ENCODE results near the gene NOP14.
"Not testable (repeated sequence)": the region's sequence is repeated elsewhere in the genome, so short reads cannot be mapped to it uniquely, and the experiment has no call there.

Gene NOP14

DNA sequence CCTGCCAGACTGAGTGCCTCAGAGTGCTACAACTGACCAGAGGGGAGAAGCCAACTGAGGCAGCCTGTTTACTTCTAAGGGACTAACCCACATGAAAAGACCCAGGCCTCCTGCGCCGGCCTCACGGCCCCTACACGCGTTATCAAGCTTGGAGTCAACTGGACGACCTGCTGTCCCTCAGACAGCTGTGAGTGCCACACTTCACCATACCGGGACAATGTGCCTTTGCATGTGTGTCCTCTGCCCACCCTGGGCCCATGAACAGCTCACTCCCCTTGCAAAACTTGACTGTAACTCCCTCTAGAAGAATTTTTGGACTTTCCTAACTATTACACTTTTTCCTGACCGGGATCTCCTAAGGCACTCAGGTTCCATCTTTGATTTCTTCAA, 1.8 kb downstream of the NOP14 start:
- DNase-seq: no peak

DNA sequence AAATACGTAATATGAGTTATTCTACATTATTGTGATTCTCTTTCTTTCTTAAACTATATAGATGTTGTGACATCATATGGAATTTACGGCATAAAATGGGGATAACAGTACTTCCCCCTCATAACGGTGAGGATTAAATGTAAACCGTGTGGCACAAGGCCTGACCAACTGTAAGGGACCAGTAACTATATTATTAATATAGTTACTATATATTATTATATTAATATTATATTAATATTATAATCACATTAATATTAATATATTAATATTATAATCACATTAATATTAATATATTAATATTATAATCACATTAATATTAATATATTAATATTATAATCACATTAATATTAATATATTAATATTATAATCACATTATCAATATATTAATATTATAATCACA, 2.8 kb downstream of the NOP14 start:
- DNase-seq: not testable (repeated sequence)

DNA sequence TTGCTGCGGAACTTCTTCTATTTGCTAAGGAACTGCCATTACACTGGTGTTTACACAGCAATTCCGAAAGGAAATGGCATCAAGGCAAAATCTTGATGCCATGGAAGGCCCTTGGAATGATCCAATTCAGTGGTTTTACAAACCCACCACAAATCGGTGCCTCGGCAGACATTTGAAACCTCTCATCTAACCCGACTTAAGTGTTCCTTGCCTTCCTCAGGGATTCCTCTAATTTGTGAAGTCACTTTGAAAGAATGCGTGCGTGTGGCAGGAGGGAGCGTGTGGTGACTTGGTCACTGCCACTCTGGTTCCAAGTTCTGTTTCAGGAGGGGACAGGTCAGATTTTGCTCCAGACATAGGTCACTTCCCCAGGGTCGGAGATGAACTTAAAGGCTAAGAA, 4.8 kb downstream of the NOP14 start:
- no peak for DNase-seq

DNA sequence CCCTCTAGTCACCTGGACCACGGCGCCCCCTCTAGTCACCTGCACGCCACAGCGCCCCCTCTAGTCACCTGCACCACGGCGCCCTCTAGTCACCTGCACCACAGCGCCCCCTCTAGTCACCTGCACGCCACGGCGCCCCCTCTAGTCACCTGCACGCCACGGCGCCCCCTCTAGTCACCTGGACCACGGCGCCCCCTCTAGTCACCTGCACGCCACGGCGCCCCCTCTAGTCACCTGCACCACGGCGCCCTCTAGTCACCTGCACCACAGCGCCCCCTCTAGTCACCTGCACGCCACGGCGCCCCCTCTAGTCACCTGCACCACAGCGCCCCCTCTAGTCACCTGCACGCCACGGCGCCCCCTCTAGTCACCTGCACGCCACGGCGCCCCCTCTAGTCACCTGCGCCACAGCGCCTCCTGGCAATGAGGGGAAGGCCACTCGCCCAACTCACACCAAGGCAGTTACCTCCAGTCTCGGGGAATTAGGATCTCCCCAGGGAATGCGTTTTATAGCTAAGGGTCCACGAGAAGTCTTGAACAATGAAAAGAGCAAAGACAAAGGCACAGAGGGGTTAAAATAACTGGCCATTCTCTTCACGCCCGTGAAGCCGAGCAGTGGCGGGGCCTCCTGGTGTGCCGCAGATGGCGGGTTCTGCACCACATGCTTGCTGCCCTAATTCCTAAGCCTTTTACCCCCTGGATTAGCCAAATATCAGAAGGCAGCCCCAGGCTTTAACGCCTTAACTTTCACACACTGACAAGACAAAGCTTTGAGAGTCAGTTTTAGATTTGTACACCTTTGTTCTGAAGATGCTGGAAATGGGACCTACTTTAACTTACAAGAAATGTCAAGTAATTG, 7.8 kb downstream of the NOP14 start:
- not testable (repeated sequence) for DNase-seq

DNA sequence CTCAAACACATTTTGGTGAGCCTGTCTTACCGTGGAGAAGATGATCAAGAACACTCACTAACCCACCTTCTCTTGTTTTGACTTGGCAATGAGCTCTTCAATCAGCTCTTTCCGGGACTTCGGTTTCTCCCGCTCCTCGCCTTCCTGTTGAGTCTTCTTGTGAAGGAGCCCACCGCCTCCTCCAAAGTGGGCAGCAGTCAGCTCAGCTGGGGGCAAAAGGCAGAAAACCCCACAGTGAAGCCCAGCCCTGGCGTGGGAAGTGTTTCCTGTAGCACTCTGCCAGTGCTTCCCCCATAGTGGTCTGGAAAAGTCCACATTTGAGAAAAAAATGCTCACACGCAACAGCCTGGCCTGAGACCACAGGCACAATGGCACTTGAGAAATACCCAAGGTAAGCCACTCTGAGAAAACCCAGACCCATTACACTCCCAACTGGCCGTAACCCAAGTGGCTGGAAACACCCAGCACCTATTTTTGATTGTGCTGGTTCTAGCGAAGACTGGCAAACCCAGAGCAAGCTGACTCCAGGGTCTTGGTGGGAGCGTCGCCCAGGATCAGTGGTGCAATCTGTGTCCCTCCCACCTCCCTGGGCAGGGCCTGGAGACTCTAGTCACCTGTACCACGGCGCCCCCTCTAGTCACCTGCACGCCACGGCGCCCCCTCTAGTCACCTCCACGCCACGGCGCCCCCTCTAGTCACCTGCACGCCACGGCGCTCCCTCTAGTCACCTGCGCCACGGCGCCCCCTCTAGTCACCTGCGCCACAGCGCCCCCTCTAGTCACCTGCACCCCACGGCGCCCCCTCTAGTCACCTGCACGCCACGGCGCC, 8.6 kb downstream of the NOP14 start:
- no peak for DNase-seq

DNA sequence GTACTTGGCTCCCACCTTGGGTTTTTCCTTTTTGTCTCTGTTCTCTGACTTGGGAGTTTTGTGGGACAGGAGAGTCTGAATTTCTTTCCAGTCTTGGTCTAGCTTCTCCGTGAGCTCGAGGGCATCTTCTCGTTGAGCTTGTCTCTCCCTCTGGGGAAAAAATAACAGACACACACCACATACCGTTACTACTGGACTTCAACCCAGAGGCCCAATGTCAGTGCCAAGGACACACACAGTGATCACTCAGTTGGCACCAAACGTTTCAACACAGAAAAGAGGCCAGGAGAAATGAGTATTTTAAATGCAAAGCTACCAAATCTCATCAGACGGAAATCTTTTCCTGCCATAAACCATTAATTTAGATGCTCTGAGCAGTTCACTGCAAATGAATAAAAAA, 9.7 kb downstream of the NOP14 start:
- no peak for DNase-seq

DNA sequence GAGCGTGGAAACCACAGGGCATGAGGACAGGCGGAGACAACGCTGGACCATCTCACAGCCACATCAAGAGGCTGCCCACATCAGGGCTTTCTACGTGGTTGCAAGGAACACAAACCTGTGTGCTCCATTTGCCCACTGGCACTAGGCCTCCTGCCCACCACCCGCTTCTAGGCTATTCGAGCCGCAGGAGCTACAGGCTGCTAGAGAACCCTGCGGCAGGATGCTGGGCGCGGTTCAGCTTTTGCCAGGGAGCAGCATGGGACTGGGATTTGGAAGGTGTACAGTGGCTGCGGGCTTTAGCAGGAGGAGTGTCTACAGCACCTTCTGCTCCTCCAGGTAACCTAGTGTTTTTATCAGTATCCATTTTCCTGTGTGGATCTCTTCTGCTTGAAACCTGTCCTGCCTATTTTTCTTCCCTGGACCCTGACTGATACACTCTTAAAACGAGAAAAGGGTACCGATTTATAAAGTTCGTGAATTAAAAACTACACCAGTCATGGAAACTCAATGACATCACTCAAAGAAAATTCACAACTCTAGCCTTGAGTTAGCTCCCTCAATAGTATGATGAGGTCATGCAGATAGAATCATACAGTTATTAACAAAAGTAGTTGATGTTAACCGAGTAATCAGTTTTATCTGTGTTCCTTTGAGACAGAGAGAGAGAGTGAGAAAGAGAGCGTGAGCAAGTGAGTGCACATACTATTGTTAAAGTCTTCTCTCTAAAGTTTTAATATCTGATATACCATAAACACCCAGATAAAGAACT, 12.8 kb downstream of the NOP14 start:
- DNase-seq: no peak

DNA sequence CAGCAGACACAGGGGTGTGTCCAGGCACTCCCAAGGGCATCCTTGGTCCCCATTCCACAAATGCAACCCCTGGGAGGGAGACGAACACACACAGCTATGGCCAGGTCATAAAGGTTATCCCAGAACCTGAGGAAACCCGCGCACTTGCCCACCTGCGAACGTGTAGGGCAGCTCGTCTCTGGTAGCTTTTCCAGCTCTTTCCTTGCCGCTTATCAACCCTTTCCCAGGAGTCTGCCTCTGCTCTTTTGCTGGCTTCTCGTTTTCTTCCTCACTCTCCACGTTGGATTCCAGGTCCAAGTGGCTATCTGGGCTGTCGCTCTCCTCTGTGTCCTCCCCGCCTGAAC, 13.5 kb downstream of the NOP14 start:
- DNase-seq: no peak

DNA sequence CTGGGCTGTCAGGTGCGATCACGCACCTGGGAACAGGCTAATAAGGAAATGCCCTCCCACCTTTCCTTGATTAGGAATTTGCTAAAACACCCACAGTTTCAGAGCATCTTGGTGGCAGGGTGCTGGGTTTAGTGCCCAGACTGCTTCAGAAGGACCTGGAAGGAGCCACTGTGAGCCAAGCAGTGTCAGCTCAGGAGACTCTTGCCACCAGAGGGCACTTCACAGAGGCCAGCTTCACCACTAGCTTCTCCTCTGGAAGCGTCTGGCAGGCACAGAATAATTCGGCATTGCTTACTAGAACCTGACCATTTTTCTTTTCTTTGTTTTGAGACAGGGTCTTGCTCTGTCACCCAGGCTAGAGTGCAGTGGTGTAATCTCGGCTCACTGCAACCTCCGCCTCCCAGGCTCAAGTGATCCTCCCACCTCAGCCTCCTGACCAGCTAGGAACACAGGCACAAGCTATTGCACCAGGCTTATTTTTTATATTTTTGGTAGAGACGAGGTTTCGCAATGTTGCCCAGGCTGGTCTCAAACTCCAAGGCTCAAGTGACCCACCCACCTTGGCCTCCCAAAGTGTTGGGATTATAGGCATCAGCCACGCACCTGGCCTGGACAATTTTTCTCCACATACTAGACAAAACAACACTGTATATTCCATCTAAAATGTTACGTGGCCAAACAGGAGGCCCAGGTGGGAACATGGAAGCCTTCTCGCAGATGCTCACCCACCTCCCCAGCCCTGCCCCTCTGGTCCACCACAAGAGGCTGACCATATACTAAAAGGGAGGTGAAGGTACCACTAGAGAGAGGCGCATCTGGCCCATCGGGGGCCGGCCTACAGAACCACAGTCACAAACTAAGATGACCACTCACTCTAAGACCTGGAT, 14.1 kb downstream of the NOP14 start:
- no peak for DNase-seq

DNA sequence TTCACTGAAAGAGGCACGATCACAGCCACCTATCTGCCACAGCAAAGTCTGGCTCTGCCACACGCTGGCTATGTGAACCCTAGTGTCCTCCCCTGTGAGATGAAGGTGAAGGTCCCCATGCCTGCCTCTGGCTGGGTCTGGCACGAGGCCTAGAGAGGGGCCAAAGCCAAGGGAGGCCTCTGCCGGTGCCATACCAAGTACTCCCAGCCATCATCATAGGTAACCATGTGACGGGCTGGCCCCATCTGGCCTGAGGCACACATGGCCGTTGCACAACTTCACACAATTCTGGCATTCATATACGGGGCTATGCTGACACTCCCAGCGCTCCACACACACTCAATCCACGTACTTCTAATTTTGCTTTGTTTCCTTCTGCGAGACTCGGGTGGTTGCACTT, 15.3 kb downstream of the NOP14 start:
- DNase-seq: no peak

DNA sequence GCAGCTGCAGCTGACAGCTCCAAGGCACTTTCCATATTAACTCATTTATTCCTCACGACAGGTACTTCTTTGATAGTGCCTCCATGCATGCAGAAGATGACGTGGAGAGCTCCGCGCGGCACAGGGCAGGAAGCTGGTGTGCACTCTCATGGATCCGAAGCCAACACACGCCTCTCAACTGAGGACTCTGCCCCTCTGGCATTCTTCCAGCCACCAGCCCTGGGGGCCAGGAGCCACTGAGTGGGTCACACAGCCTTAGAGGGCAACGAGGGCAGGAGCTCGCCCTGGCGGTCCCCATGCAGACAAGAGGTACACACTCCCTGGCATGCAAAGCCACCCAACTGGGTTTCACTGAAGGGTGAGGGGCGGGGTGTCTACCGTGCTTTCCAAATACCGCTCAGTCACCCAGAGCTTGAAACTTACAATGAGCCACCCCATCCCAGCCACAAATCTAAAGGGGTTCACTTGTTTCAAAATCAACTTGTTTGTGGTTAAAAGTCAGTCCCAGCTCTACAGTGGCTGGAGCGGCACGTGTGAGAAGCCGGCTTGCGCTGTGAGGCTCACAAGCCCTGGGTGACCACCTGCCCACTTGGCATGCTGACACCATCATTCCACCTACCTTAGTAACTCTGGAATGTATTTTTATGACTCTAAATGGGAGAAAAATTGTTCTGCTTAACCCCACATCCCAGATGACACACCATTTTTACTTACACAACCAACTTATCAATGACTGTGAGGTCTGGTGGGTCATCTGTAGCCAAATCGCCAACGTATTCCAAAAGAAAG, 16.2 kb downstream of the NOP14 start:
- DNase-seq: no peak

DNA sequence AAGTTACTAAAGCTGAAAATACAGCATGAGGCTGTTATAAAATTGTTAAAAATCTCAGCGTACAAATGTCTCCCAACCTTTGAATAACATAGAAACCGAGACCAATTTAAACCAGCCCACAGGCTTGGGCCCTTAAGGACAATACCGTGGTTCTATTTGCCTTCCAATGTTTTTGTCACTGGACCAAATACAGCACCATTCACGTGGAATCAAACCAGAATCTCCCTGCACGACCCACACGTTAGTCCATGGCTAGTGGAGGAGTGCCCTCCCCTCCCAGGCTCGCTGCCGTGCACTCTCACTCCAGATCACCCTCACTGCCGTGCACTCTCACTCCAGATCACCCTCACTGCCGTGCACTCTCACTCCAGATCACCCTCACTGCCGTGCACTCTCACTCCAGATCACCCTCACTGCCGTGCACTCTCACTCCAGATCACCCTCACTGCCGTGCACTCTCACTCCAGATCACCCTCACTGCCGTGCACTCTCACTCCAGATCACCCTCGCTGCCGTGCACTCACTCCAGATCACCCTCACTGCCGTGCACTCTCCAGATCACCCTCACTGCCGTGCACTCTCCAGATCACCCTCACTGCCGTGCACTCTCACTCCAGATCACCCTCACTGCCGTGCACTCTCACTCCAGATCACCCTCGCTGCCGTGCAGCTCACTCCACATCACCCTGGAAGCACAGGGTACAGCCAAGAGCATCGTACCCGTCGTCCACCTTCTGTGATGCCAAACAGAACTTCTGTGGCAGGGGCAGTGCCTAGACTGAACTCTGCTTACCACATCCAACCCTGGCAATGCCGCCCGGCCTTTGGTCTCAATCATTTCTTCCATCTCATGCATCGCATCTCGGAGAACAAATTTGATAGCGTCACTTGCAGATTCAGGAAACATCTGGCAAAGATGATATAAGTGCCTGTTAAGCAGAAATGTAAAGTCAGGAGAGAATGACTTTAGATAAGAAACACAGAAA, 17.3 kb downstream of the NOP14 start:
- not testable (repeated sequence) for DNase-seq

DNA sequence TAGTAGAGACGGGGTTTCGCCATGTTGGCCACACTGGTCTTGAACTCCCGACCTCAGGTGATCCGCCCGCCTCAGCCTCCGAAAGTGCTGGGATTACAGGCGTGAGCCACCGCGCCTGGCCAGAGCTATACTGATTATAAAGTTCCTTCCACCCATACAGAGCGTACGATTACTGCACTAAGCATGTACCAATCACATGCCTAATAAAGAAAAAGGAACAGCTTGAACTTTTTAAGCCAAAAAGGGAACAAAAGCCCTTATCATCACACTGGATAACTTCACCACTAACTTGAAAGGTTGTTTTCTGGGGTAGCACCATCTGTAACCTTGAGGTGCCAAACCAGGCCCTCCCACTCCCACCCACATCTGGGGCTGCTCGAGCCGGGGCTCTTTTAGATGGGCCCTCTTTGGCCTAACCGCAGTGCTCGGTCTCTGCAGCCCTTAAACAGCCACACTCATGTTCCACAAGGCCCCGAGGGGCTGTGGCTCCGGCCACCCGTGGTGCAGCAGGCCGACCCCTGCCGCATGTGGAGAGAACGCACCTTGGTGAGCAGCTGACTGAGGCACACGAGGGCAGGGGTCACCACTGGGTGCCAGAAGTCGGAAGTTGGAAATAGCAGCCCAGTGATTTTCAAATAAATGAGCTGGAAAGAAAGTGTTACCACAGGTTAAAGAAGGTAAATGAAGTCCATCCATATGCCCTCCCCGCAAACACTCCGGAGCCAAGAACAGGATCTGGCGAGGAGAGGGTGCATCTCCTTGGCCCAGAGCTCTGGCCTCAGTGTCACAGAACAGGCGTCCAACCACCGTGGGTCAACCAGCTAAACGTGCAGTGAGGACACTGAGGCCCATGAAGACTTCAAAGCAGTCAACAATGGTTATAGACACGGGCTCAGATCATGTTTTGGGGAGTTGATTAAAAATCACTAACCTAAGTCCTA, 18.4 kb downstream of the NOP14 start:
- DNase-seq: no peak

DNA sequence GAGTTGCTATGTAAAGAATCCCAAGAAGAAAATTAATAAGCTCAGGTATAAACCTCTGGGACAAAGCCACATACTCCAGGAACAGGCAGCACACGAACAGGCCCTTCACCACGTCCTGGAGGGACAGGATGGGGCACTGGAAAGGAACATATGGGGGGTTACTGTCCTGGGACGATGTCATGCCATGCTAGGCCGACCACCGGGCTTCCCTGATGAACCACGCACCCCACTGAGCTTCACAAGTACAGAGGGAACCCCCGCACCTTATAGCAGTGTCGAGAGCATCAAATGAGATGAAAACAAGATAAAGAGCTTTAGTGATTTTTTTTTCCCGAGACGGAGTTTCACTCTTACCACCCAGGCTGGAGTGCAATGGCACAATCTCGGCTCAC, 19.1 kb downstream of the NOP14 start:
- no peak for DNase-seq

DNA sequence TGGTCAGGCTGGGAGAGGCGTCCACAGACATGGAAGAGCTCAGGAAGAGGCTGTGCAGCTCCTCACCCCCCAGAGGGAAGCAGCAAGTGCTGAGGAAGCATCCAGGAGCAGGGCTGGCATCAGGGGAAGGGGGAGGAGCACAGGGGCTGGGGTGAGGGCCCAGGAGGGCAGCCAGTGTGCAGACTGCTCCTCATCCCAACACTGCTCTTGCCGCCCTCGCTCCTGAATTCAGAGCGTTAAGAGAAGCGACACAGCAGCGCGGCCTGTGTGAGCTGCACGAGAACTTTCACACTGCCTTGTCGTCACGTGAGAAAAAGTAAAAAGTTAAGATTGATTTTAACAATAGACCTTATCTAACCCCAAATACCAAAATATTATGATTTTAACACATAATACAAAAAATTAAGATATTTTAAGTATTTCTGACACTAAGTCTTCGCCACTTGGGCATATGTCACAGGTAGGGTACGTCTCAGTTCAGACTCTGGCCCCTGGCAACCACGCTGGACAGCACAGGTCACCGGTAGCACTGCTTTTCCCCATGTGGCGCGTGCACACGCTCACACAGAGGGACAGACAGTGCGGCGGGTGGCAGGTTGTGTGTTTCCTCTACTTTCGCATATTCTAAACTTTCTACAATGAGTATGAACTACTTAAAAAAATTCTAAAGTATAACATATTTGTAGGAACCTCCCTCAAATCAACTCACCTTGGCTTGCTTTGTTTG, 19.7 kb downstream of the NOP14 start:
- no peak for DNase-seq

DNA sequence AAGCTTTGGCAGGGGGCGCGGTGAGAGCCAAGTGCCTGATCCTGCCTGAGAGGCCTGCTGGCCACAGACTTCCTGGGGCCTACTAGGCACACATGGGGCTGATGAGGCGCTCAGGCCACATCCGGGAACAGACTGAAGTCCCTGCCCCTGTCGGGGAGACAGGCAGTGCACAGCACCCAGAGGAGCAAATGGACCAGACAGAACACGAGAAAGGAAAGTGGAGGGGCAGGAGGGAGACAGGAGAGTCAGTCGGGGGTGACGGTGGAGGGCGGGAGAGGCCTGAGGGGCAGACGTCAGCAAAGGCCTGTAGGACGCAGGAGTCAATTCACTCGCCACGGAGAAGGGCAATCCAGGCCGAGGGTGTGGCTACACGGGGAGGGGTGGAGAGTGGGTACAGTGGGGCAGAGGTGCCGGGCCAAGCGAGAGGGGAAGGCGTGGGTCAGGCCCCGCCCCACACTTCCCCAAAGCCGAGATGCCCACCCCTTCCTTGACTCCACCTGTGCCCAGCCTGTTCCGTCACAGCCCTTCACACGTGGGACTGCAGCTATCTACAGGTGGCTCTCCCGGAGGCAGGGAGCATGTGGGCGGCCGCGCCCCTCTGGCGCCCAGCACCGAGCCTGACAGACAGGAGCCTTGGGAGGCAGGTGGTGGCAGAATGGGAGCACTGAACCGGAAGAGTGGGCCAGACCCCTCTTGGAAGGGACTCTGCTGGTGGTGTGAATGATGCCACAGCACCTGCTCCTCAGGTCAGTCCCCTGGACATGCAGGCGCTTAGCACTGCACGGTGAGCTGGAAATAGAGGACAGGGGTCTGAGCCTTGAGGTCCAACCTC, 20.5 kb downstream of the NOP14 start:
- no peak for DNase-seq

DNA sequence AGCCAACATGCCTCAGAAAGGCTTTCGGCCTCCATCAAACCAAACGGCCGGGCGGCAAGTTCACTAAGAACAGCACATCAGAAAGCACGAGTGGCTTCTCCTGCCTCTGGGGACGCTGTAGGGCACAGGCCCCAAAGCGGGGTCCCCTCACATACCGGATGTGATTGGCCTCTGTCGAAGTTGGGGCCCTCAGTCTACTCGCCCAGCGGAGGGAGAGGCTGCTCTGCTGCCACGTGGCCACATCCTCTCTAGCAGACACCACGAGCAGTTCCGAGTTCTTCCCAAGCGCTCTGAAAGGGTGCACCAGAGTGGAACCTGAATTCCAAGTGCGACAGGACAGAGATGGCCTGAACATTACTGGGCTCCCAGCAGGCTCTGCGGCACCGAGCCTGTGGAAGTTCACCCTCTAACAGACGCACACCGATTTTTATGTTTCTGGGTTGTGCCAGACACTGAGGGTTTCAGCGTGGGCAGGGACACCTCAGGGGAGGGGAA, 21.1 kb downstream of the NOP14 start:
- no peak for DNase-seq

All from DMS 273 treated with DMSO at 0.1 percent for 48 hours (cell line).